H1 (cell line): Measurements from ENCODE around the gene LRBA. TPM values are rescaled to one million over a fixed set of nuclear protein-coding genes. Genes with fewer than 3 reads are reported as not detected.

ENCODE experiments used
- CHD7 ChIP-seq: fragments of 300-600 bp; sonication (generic); IDR thresholded peaks from 2 replicates; pipeline ENCODE4 v1.7.1; 2012; ENCODE audit warnings: low read length, moderate library complexity, mild to moderate bottlenecking, inconsistent platforms; ENCODE audit not compliant: insufficient replicate concordance
- polyA plus RNA-seq, 7 experiments: library from polyadenylated mRNA; depleted of rRNA in 3 of 7; stranded (reverse) in 5 of 7; unstranded in 2 of 7; fragments of >200 nt in 5 of 7; fragments of 200-250 nt in 2 of 7; gene quantifications; 1 replicate in 5 of 7; 2 replicates in 1 of 7; 4 replicates in 1 of 7; pipeline versions ENCODE4 v1.2.1 to v1.2.3, GENCODE V29; 2011 to 2013; ENCODE audit warnings: missing spikeins in 2 of 7, mixed read lengths in 2 of 7
- total RNA-seq: library from RNA; stranded (reverse); fragmentation: NEBNext Ultra II Directional; extraction: Animal tissue kit (Norgen Biotek cat#: 25700); gene quantifications from 2 replicates; pipeline ENCODE4 v1.2.1, GENCODE V29; 2021

The LRBA gene
- total and polyA plus RNA-seq, 2 of the 8 experiments (the other 6 are each of a cell fraction or from before 2014, with no cell fraction given) = 54.6 to 83.2 TPM

- no peak for TF ChIP-seq CHD7
These were observed 645.4 kb downstream of the LRBA start (continued) for GRCh38 chr4:150369434-150370380.
